ENCODE measurements around the gene CNOT2.

DNA sequence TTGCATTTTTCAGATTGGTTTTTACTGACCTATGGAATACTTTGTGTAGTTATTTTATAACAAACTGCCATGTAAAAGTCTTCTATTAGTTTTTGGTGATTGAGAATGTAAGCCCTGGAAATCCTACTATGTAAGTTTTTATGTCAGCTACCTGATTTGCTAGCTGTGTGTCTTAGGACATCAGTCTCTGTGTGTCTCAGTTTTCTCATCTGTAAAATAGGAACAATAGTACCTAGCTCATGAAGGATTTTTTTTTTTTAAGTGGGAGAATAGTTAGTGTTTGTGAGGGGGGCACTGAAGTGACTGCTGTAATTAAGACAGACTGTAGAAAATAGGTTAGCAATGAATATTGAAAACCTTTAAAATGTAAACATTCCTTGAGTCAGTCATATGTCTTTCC, 70.9 kb downstream of the CNOT2 start:
- TF ChIP-seq, protein P1, sequence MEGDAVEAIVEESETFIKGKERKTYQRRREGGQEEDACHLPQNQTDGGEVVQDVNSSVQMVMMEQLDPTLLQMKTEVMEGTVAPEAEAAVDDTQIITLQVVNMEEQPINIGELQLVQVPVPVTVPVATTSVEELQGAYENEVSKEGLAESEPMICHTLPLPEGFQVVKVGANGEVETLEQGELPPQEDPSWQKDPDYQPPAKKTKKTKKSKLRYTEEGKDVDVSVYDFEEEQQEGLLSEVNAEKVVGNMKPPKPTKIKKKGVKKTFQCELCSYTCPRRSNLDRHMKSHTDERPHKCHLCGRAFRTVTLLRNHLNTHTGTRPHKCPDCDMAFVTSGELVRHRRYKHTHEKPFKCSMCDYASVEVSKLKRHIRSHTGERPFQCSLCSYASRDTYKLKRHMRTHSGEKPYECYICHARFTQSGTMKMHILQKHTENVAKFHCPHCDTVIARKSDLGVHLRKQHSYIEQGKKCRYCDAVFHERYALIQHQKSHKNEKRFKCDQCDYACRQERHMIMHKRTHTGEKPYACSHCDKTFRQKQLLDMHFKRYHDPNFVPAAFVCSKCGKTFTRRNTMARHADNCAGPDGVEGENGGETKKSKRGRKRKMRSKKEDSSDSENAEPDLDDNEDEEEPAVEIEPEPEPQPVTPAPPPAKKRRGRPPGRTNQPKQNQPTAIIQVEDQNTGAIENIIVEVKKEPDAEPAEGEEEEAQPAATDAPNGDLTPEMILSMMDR (IDR thresholded peaks at IDR 0.05): no peak
- no peak for TF ChIP-seq POLR2A (IDR thresholded peaks at IDR 0.05)

Measured in heart left ventricle (tissue), 13 donors.